ENCODE measurements around the gene NCAM2. TPM values are rescaled to one million over a fixed set of nuclear protein-coding genes. Genes with fewer than 3 reads are reported as not detected.

NCAM2 gene
- total and polyA plus RNA-seq, 9 donors, result 0.35 to 6.8 (median 1.2) TPM

DNA sequence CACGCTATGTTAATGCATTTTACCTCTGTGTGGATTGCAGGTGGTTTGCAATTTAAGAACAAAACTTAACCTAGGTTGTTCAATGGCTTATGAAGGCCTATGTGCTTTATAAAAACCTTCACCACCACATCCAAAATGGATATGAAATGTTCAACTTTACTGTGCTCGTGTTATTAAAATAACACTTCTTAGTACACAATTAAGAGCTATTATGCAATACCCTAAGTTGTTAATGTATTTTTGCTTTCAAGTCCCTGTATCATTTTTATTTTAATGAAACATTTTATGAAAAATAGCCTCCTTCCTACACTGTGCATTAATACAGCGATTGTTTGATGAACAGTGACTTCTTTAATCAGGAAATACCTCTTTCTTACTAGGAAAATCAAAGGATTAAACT lies 12.0 kb downstream of the NCAM2 start:
- no peak for DNase-seq
- intact Hi-C loops (cut with DNase I), result no loop called here
- H3K36me3 ChIP-seq, result no peaks in the 10 kb centered on the region
- no peaks in the 10 kb centered on the region for H3K9me3 ChIP-seq
- H3K27ac ChIP-seq, result no peak overlapping the region
- no peak overlapping the region for H3K4me3 ChIP-seq
- H3K4me1 ChIP-seq (ENCODE audit: insufficient read depth), result no peaks in the 10 kb centered on the region
- TF ChIP-seq, protein P1, sequence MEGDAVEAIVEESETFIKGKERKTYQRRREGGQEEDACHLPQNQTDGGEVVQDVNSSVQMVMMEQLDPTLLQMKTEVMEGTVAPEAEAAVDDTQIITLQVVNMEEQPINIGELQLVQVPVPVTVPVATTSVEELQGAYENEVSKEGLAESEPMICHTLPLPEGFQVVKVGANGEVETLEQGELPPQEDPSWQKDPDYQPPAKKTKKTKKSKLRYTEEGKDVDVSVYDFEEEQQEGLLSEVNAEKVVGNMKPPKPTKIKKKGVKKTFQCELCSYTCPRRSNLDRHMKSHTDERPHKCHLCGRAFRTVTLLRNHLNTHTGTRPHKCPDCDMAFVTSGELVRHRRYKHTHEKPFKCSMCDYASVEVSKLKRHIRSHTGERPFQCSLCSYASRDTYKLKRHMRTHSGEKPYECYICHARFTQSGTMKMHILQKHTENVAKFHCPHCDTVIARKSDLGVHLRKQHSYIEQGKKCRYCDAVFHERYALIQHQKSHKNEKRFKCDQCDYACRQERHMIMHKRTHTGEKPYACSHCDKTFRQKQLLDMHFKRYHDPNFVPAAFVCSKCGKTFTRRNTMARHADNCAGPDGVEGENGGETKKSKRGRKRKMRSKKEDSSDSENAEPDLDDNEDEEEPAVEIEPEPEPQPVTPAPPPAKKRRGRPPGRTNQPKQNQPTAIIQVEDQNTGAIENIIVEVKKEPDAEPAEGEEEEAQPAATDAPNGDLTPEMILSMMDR (IDR thresholded peaks at IDR 0.05), result no peak
- 70 to 79% (median 76%) methylated on average over 3 of the region's 3 CpGs for WGBS, 3 donors
- no peaks in the 10 kb centered on the region for H3K27me3 ChIP-seq

DNA sequence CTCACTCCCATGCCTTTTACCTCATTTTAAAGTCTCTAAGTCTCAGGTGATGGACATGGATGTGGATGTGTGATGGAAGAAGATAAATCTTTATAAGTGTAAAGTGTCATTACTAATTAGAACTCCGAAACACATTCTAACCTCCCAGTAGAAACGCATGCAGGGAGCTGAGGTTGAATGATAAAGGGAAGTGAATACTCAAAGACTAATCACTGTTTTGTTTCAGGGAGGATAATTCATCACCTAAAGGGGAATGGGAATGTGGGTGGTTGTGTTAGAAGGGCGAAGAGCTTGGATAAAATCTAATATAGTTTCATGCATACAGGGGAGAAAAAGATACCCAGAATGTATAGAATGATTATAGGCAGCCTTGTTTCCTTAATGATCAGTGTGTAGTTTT lies 12.5 kb downstream of the NCAM2 start:
- intact Hi-C loops (cut with DNase I), result no loop called here

DNA sequence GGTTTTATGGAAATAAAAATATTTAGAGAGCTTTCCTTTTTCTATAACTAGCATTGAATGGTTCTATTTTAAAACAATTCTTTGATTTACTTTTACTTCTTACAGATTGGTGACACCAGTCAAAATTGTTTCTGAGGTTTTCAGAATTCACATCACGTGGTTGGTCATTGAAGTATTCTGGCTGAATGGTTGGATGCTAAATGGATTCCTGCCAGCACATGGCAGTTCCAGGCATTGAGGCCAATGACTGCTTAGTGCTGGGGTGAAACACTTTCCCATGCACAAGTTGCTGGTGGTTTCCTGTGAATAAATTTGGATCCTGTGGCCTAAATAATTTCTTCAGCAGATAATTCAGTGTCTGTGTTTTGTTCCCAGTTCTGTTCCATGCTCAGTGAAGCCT lies 20.6 kb downstream of the NCAM2 start:
- no peaks in the 10 kb centered on the region for H3K27me3 ChIP-seq

More for the DNA sequence above, 12.5 kb downstream of the NCAM2 start:
- H3K27ac ChIP-seq, result no peak overlapping the region
- WGBS, 3 donors, result 70 to 74% (median 74%) methylated on average over 3 of the region's 3 CpGs
- H3K9me3 ChIP-seq, result no peaks in the 10 kb centered on the region
- no peak for DNase-seq
- TF ChIP-seq POLR2A (IDR thresholded peaks at IDR 0.05) (no peak), EP300 (IDR thresholded peaks at IDR 0.05) (no peak)
- TF ChIP-seq, protein P1 (IDR thresholded peaks at IDR 0.05), result no peak
- no peaks in the 10 kb centered on the region for H3K4me1 ChIP-seq (ENCODE audit: insufficient read depth)
- H3K4me3 ChIP-seq, result no peak overlapping the region
- H3K36me3 ChIP-seq, result no peaks in the 10 kb centered on the region
- H3K27me3 ChIP-seq, result no peaks in the 10 kb centered on the region

DNA sequence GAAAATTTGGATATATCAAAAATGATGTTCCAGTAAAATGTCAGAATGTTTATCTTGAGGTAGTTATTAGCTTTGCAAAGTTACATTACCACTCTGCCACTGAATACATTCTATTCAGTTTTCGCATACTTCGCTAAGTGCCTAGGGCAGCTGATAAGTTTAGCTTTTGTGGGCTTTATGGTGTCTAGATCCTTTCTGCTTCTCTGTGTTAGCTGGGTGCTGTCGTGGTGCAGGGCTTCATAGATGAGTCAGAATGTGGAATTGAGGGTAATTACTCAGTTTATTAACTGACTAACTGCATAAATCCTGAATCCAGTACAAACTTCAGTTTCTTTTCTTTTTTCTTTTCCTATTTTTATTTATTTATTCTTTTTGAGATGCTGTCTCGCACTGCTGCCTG lies 21.5 kb downstream of the NCAM2 start:
- WGBS, 3 donors, result 85 to 88% (median 87%) methylated on average over 4 of the region's 4 CpGs
- intact Hi-C loops (cut with DNase I), result no loop called here
- no peak for TF ChIP-seq POLR2A (IDR thresholded peaks at IDR 0.05)
- TF ChIP-seq EP300 (IDR thresholded peaks at IDR 0.05), result no peak
- TF ChIP-seq, protein P1 (IDR thresholded peaks at IDR 0.05), result no peak

More for the DNA sequence above, 20.6 kb downstream of the NCAM2 start:
- intact Hi-C loops (cut with DNase I), result no loop called here
- Histone ChIP-seq H3K9me3 (no peaks in the 10 kb centered on the region), H3K4me3 (no peak overlapping the region), H3K27ac (no peak overlapping the region), H3K4me1 (ENCODE audit: insufficient read depth) (no peaks in the 10 kb centered on the region), H3K36me3 (no peaks in the 10 kb centered on the region)
- no peak for TF ChIP-seq POLR2A (IDR thresholded peaks at IDR 0.05)
- no peak for TF ChIP-seq EP300 (IDR thresholded peaks at IDR 0.05)
- TF ChIP-seq, protein P1 (IDR thresholded peaks at IDR 0.05), result no peak
- WGBS, 3 donors, result 55 to 60% (median 60%) methylated on average over 1 of the region's 1 CpG
- DNase-seq, result no peak

DNA sequence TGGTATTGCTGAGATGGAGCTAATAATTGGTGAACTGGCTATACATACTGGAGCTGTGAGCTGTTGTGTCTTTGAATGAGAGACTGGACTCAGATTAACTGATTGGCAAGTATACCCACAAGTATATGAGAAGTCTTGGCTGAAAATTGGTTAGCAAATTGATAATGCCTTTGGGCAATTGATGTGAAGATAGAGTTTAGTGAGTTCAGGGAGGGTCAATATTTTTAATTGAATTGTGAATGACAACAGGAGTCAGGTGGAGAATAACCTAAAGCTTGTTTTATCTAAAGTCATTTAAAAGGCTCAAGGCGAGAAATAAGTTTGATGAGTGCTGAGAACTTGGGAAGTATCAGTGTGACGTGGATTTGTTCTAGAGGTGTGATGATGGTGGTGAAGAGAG lies 27.5 kb downstream of the NCAM2 start:
- intact Hi-C loops (cut with DNase I), result no loop called here
- Histone ChIP-seq H3K36me3 (no peaks in the 10 kb centered on the region), H3K4me3 (no peak overlapping the region), H3K4me1 (ENCODE audit: insufficient read depth) (no peaks in the 10 kb centered on the region), H3K9me3 (no peaks in the 10 kb centered on the region), H3K27me3 (no peaks in the 10 kb centered on the region), H3K27ac (no peak overlapping the region)
- WGBS, 3 donors, result 92 to 95% (median 93%) methylated on average over 2 of the region's 2 CpGs
- TF ChIP-seq, protein P1 (IDR thresholded peaks at IDR 0.05), result no peak
- TF ChIP-seq EP300 (IDR thresholded peaks at IDR 0.05) (no peak), POLR2A (IDR thresholded peaks at IDR 0.05) (no peak)
- DNase-seq, result no peak

More for the DNA sequence above, 21.5 kb downstream of the NCAM2 start:
- DNase-seq, result no peak
- H3K4me1 ChIP-seq (ENCODE audit: insufficient read depth), result no peaks in the 10 kb centered on the region
- no peaks in the 10 kb centered on the region for H3K27me3 ChIP-seq
- H3K36me3 ChIP-seq, result no peaks in the 10 kb centered on the region
- no peak overlapping the region for H3K4me3 ChIP-seq
- H3K27ac ChIP-seq, result no peak overlapping the region
- no peaks in the 10 kb centered on the region for H3K9me3 ChIP-seq

All from ovary (tissue), 9 donors.